Endodermal cell (in vitro differentiated cells): Measurements from ENCODE around the gene KLC4. TPM values are rescaled to one million over a fixed set of nuclear protein-coding genes. Genes with fewer than 3 reads are reported as not detected.

Experiments used
- DNase-seq: peaks from one replicate; pipeline ENCODE4 v3.0.0-alpha.2; 2017
- H3K27ac ChIP-seq: 2 replicates; pipeline ENCODE4 v1.5.1; 2013; ENCODE audit warnings: mild to moderate bottlenecking, low read depth, low read length, moderate library complexity
- H3K27me3 ChIP-seq: 2 replicates; pipeline ENCODE4 v1.6.1; 2013; ENCODE audit warnings: mild to moderate bottlenecking, low read length, moderate library complexity; ENCODE audit not compliant: insufficient read depth, control insufficient read depth, poor library complexity, severe bottlenecking
- H3K36me3 ChIP-seq: 2 replicates; pipeline ENCODE4 v1.7.0; 2013; ENCODE audit warnings: mild to moderate bottlenecking, low read length, moderate library complexity; ENCODE audit not compliant: control insufficient read depth, insufficient read depth
- H3K4me1 ChIP-seq: one replicate; pipeline ENCODE4 v1.7.0; 2013; ENCODE audit warnings: low read length; ENCODE audit not compliant: control insufficient read depth, insufficient read depth
- H3K4me3 ChIP-seq: 2 replicates; pipeline ENCODE4 v1.5.1; 2013; ENCODE audit warnings: mild to moderate bottlenecking, low read length, moderate library complexity
- H3K9ac ChIP-seq: 2 replicates; pipeline ENCODE4 v1.6.1; 2013; ENCODE audit warnings: mild to moderate bottlenecking, low read length, moderate library complexity; ENCODE audit not compliant: poor library complexity, severe bottlenecking; ENCODE audit errors: extremely low read depth
- H3K9me3 ChIP-seq: 2 replicates; pipeline ENCODE4 v1.6.1; 2013; ENCODE audit warnings: mild to moderate bottlenecking, low read length, moderate library complexity; ENCODE audit not compliant: control insufficient read depth
- H3K27ac Mint-ChIP-seq: 2 replicates; pipeline ENCODE4 v1.8.0; 2020; ENCODE audit warnings: mixed read lengths
- H3K27me3 Mint-ChIP-seq: 2 replicates; pipeline ENCODE4 v1.8.0; 2021; ENCODE audit warnings: mild to moderate bottlenecking, mixed read lengths; ENCODE audit not compliant: insufficient read depth
- H3K36me3 Mint-ChIP-seq: 2 replicates; pipeline ENCODE4 v1.8.0; 2020; ENCODE audit warnings: low read depth, mixed read lengths
- H3K4me1 Mint-ChIP-seq: 2 replicates; pipeline ENCODE4 v1.8.0; 2020; ENCODE audit warnings: mixed read lengths
- H3K4me3 Mint-ChIP-seq: 2 replicates; pipeline ENCODE4 v1.8.0; 2020; ENCODE audit warnings: mild to moderate bottlenecking, moderate library complexity, mixed read lengths
- H3K9me3 Mint-ChIP-seq: 2 replicates; pipeline ENCODE4 v1.8.0; 2020; ENCODE audit warnings: mild to moderate bottlenecking, mixed read lengths
- WGBS, 2 experiments: methylation state at CpG; one replicate each; pipeline versions ENCODE4 v1.1.5 to v1.1.7; 2013; ENCODE audit warnings: missing lambda C conversion rate in 2 of 2, mixed read lengths in 1 of 2; ENCODE audit not compliant: insufficient coverage in 1 of 2, insufficient read length in 1 of 2; 5-methylcytosine and 5-hydroxymethylcytosine counted together
- total RNA-seq, 2 donors: library from RNA; stranded (reverse); fragmentation: NEBNext Ultra II Directional in 1 of 2; extraction: Animal tissue kit (Norgen Biotek cat#: 25700) in 1 of 2; gene quantifications; 2 replicates in 1 of 2; 3 replicates in 1 of 2; pipeline ENCODE4 v1.2.1, GENCODE V29; 2021
- TF ChIP-seq, protein P1 (sequence below): fragments of 200-600 bp; sonication (generic); conservative IDR thresholded peaks from 2 replicates; pipeline ENCODE4 v1.5.0; 2021; ENCODE audit warnings: antibody characterized with exemption, mild to moderate bottlenecking

KLC4 gene
- total RNA-seq, 2 donors from 2014 or later = 36.6 to 38.0 TPM

DNA sequence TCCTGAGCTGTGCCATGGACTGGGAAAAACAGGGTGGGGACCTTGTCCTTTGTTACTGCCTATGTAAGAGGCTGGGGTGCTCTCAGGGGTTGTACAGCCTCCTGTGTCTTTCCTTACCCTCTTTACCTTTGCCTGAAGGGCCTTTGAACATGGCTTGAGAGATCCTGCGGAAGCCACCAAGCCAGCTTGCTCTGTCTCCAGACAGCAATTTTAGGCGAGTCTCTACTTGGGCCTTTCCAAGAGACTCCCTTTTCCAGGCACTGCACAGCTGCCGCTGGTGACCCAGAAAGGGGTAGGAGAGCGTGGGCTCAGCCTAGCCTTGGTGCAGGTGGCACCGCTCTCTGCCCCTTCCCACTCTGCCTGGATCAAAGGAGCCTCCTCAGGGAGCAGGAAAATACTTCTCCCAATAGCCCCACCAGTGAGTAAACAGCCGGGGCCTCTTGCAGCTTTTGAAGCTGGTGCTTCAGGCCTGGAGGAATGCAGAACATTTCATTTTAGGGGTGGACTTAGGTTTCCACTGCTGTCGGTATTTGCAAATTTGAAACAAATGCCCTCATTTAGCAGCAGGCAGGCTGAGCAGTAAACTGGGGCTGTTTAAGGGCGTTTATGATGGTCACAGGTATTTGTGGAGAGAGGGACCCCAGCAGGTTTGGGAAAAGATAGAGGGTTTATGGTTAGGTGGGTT lies 30.6 kb downstream of the KLC4 start:
- Histone ChIP-seq H3K4me3 (peak overlapping the region; percentile 56), H3K36me3 (no peaks in the 10 kb centered on the region), H3K9me3 (no peaks in the 10 kb centered on the region), H3K4me1 (peaks cover 13% of the 10 kb centered on the region), H3K27me3 (no peaks in the 10 kb centered on the region), H3K9ac (no peak overlapping the region), H3K27ac (peak overlapping the region; percentile 74)
- 38 to 43% methylated on average over 5 to 8 of the region's 8 CpGs for WGBS, 2 experiments
- DNase-seq = peak; percentile 75
- TF ChIP-seq, protein P1, sequence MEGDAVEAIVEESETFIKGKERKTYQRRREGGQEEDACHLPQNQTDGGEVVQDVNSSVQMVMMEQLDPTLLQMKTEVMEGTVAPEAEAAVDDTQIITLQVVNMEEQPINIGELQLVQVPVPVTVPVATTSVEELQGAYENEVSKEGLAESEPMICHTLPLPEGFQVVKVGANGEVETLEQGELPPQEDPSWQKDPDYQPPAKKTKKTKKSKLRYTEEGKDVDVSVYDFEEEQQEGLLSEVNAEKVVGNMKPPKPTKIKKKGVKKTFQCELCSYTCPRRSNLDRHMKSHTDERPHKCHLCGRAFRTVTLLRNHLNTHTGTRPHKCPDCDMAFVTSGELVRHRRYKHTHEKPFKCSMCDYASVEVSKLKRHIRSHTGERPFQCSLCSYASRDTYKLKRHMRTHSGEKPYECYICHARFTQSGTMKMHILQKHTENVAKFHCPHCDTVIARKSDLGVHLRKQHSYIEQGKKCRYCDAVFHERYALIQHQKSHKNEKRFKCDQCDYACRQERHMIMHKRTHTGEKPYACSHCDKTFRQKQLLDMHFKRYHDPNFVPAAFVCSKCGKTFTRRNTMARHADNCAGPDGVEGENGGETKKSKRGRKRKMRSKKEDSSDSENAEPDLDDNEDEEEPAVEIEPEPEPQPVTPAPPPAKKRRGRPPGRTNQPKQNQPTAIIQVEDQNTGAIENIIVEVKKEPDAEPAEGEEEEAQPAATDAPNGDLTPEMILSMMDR = no peak
- Mint-ChIP-seq H3K4me1 (peaks cover 48% of the 10 kb centered on the region), H3K27me3 (no peaks in the 10 kb centered on the region), H3K9me3 (no peaks in the 10 kb centered on the region), H3K27ac (peak overlapping the region; percentile 96), H3K4me3 (peak overlapping the region; percentile 36), H3K36me3 (peaks cover 3% of the 10 kb centered on the region)

DNA sequence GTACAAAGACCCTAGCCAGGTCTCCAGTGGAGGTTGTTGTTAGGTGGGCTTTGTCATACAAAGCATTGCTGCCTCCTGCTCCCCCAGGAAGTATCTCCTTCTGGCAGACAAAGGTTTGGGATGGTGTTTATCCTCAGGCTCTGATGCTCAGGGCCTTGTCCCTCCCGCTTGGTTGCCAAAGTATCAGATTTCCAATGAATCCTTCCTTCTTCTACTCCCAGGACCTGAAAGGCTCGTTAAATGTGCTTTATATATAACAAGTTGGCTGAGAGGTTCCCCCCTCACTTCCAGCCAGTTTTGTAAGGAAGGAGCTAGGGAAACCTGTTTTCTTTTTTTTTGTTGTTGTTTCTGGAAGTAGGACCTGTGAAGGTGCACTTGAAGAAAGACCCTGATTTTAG lies 31.1 kb downstream of the KLC4 start:
- H3K4me3 Mint-ChIP-seq = peak overlapping the region; percentile 36
- WGBS, 2 experiments = 43% methylated on average over 2 of the region's 2 CpGs; no CpG with 5 or more reads in 1 of the 2 experiments

DNA sequence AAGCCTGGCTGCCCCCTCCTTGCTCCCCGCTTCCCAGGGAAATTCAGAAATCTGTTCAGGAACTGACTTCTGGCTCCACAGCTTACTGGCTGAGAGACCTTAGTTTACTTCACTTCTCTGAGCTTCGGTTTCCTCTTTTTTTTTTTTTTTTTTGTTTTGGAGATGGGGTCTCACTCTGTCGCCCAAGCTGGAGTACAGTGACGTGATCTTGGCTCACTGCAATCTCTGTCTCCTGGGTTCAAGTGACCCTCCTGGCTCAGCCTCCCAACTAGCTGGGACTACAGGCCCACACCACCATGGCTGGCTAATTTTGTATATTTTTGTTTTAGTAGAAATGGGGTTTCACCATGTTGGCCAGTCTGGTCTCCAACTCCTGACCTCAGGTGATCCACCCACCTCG lies 31.6 kb downstream of the KLC4 start:
- no peaks in the 10 kb centered on the region for H3K27me3 ChIP-seq
- H3K4me3 Mint-ChIP-seq = peak overlapping the region; percentile 36
- H3K27ac ChIP-seq = peak overlapping the region; percentile 74
- H3K4me1 ChIP-seq = peaks cover 13% of the 10 kb centered on the region
- no peaks in the 10 kb centered on the region for H3K9me3 Mint-ChIP-seq
- H3K36me3 Mint-ChIP-seq = peaks cover 3% of the 10 kb centered on the region
- H3K36me3 ChIP-seq = no peaks in the 10 kb centered on the region
- H3K9me3 ChIP-seq = no peaks in the 10 kb centered on the region
- TF ChIP-seq, protein P1 = no peak
- DNase-seq = no peak
- no peaks in the 10 kb centered on the region for H3K27me3 Mint-ChIP-seq
- peaks cover 57% of the 10 kb centered on the region for H3K4me1 Mint-ChIP-seq
- H3K9ac ChIP-seq = no peak overlapping the region
- no peak overlapping the region for H3K4me3 ChIP-seq
- H3K27ac Mint-ChIP-seq = peak overlapping the region; percentile 96
- 75 to 84% methylated on average over 1 to 5 of the region's 5 CpGs for WGBS, 2 experiments

More for the DNA sequence above, 31.1 kb downstream of the KLC4 start:
- Mint-ChIP-seq H3K4me1 (peaks cover 52% of the 10 kb centered on the region), H3K9me3 (no peaks in the 10 kb centered on the region), H3K36me3 (peaks cover 3% of the 10 kb centered on the region), H3K27me3 (no peaks in the 10 kb centered on the region), H3K27ac (peak overlapping the region; percentile 96)
- Histone ChIP-seq H3K27ac (peak overlapping the region; percentile 74), H3K27me3 (no peaks in the 10 kb centered on the region), H3K9ac (no peak overlapping the region), H3K4me1 (peaks cover 13% of the 10 kb centered on the region), H3K36me3 (no peaks in the 10 kb centered on the region), H3K4me3 (peak overlapping the region; percentile 16), H3K9me3 (no peaks in the 10 kb centered on the region)
- TF ChIP-seq, protein P1 = no peak
- peak; percentile 78 for DNase-seq
